Upper lobe of left lung (tissue), 4 donors: Measurements from ENCODE around the gene FBXW5.

Experiments used
- CTCF ChIP-seq, 6 experiments: fragments of 450-650 bp in 4 of 6; fragments of 200-600 bp in 2 of 6; sonication (generic) in 2 of 6; IDR thresholded peaks; one replicate each; pipeline ENCODE4 v1.5.1; 2016 to 2019; ENCODE audit warnings: antibody characterized with exemption in 6 of 6
- POLR2AphosphoS5 ChIP-seq, 2 donors: sonication (generic); formaldehyde crosslinking; IDR thresholded peaks; one replicate each; pipeline ENCODE4 v1.5.1; 2017; ENCODE audit warnings: antibody characterized with exemption in 2 of 2

- TF ChIP-seq CTCF (IDR thresholded peaks at IDR 0.05) (no peak), POLR2AphosphoS5 (IDR thresholded peaks at IDR 0.05) (no peak)
Measured at GRCh38 chr9:136980669-136981478, 36.3 kb upstream of the FBXW5 start.
